ENCODE data around the gene NHEJ1. TPM values are rescaled to one million over a fixed set of nuclear protein-coding genes. Genes with fewer than 3 reads are reported as not detected.

NHEJ1 gene
- total and polyA plus RNA-seq, 2 of the 13 experiments (the other 11 are each of a cell fraction or from before 2014, with no cell fraction given) = 30.0 to 30.7 TPM

DNA sequence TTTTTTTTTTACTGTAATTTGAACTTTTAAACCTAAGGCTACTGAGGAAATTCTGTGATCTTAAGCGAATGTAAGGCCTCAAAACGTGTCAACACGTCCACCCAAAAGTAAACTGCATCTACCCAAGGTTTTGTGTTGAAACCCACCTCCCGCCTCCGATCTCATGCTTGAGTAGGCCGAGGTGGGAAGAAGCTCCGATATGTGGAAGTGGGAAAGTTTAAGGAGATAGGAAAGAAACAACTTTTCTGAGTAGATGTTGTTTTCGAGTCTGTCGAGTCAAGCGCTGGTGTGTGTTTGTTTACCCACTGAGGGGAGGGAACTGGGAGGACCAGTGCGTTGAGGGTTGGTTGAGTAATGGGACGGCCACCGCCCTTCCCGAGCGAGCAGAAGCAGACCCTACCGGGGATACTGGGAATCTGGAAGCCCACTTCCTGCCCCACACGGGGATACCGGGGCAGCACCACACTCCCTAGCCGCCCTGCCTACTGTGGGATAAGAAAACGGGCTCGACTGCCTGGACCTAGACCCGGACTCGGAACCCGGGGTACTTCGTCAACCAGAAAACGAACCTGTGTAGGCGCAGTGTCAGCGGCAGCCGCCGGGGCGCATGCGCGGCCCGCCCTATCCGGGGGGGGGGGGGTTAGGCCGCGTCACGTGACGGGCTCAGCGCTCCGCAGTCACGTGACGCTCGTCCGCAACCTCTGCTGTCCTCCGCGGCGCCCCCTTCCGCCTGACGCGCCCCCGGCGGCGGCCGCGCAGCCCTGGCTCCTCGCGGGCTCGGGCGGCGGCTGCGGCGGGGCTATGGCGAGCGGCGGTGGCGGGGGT, 17.1 kb upstream of the NHEJ1 start, which contains the start of gene RETREG2 (continued):
- TF ChIP-seq ZBTB7A (CRISPR knock-in tag; IDR thresholded peaks at IDR 0.05) (peak; percentile 71; the same call in 1 of the 2 replicates), MTA1 (CRISPR knock-in tag; IDR thresholded peaks at IDR 0.05; ENCODE audit: borderline replicate concordance) (peak; percentile 67; the same call in 1 of the 2 replicates), AHR (CRISPR knock-in tag; IDR thresholded peaks at IDR 0.05) (no peak), KDM1A (CRISPR knock-in tag; IDR thresholded peaks at IDR 0.05) (no peak), GATA4 (IDR thresholded peaks at IDR 0.05; ENCODE audit: borderline replicate concordance, low read depth) (peak; percentile 69; the same call in 1 of the 2 replicates), NFE2L2 (IDR thresholded peaks at IDR 0.05; ENCODE audit: low read length) (no peak), NFIC (IDR thresholded peaks at IDR 0.05; ENCODE audit: low read length) (peak; percentile 53; the same call in 1 of the 2 replicates), HNRNPUL1 (IDR thresholded peaks at IDR 0.05; ENCODE audit: low read depth, low read length) (no peak), ZNF101 (CRISPR knock-in tag; IDR thresholded peaks at IDR 0.05; ENCODE audit: borderline replicate concordance, low read depth) (0 out of 2 replicates have a peak, but pooled peaks have one; percentile 60), ZNF607 (CRISPR knock-in tag; IDR thresholded peaks at IDR 0.05; ENCODE audit: borderline replicate concordance) (peak; percentile 41; the same call in 1 of the 2 replicates), JDP2 (CRISPR knock-in tag; IDR thresholded peaks at IDR 0.05; ENCODE audit: borderline replicate concordance) (no peak), FOXA3 (CRISPR knock-in tag; IDR thresholded peaks at IDR 0.05) (peak; percentile 89), TBL1XR1 (IDR thresholded peaks at IDR 0.05; ENCODE audit: borderline replicate concordance, low read length, partially characterized antibody) (peak; percentile 74), CEBPB (IDR thresholded peaks at IDR 0.05; ENCODE audit: borderline replicate concordance, low read depth, low read length) (no peak; the same call in 1 of the 2 replicates), PAF1 (CRISPR knock-in tag; IDR thresholded peaks at IDR 0.05) (no peak), ISL2 (CRISPR knock-in tag; IDR thresholded peaks at IDR 0.05) (no peak), JUN (CRISPR knock-in tag; IDR thresholded peaks at IDR 0.05) (peak; percentile 70; the same call in 1 of the 2 replicates), SOX13 (IDR thresholded peaks at IDR 0.05) (no peak), SOX13 (CRISPR knock-in tag; conservative IDR thresholded peaks at IDR 0.05 in 1 of 2, IDR thresholded peaks at IDR 0.05 in 1 of 2) (no peak; a peak in 1 of 4 replicates), STAT5B (CRISPR knock-in tag; IDR thresholded peaks at IDR 0.05) (no peak)
- TF ChIP-seq, protein P1, sequence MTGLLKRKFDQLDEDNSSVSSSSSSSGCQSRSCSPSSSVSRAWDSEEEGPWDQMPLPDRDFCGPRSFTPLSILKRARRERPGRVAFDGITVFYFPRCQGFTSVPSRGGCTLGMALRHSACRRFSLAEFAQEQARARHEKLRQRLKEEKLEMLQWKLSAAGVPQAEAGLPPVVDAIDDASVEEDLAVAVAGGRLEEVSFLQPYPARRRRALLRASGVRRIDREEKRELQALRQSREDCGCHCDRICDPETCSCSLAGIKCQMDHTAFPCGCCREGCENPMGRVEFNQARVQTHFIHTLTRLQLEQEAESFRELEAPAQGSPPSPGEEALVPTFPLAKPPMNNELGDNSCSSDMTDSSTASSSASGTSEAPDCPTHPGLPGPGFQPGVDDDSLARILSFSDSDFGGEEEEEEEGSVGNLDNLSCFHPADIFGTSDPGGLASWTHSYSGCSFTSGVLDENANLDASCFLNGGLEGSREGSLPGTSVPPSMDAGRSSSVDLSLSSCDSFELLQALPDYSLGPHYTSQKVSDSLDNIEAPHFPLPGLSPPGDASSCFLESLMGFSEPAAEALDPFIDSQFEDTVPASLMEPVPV (CRISPR knock-in tag; IDR thresholded peaks at IDR 0.05) = peak; percentile 23
- TF ChIP-seq, protein P2, sequence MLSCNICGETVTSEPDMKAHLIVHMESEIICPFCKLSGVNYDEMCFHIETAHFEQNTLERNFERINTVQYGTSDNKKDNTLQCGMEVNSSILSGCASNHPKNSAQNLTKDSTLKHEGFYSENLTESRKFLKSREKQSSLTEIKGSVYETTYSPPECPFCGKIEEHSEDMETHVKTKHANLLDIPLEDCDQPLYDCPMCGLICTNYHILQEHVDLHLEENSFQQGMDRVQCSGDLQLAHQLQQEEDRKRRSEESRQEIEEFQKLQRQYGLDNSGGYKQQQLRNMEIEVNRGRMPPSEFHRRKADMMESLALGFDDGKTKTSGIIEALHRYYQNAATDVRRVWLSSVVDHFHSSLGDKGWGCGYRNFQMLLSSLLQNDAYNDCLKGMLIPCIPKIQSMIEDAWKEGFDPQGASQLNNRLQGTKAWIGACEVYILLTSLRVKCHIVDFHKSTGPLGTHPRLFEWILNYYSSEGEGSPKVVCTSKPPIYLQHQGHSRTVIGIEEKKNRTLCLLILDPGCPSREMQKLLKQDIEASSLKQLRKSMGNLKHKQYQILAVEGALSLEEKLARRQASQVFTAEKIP (CRISPR knock-in tag; IDR thresholded peaks at IDR 0.05; ENCODE audit: borderline replicate concordance) = no peak
- TF ChIP-seq, protein P3, sequence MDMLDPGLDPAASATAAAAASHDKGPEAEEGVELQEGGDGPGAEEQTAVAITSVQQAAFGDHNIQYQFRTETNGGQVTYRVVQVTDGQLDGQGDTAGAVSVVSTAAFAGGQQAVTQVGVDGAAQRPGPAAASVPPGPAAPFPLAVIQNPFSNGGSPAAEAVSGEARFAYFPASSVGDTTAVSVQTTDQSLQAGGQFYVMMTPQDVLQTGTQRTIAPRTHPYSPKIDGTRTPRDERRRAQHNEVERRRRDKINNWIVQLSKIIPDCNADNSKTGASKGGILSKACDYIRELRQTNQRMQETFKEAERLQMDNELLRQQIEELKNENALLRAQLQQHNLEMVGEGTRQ (IDR thresholded peaks at IDR 0.05; ENCODE audit: low read depth, low read length) = peak; percentile 99
- TF ChIP-seq, protein P3 (CRISPR knock-in tag; IDR thresholded peaks at IDR 0.05; ENCODE audit: borderline replicate concordance) = peak; percentile 96

All from HepG2 (cell line).